HepG2 (cell line): ENCODE measurements around the gene SLC39A8. TPM values are rescaled to one million over a fixed set of nuclear protein-coding genes. Genes with fewer than 3 reads are reported as not detected.

Experiments used
- ATAC-seq: fragments of 200-7000 bp; cut with Tn5 transposase; 3 replicates; pipeline ENCODE4 v1.9.1; 2020; ENCODE audit warnings: mild to moderate bottlenecking, moderate library complexity
- BruUV-seq: library from RNA; stranded (reverse); fragments of 400-500 nt; replicated peaks from 2 replicates; lab custom pipeline; 2021; lab: Mats Ljungman, UMichigan
- CTCF ChIA-PET: fragments of 300-600 bp; formaldehyde crosslinking; extraction: SDS; loops from one replicate; lab custom pipeline; 2021; ENCODE audit warnings: low total read pairs, inconsistent platforms, low intra/inter-chr PET ratio; lab: Yijun Ruan, JAX
- POLR2A ChIA-PET: fragments of 350-600 bp; sonication (Branson Sonifier 250); formaldehyde crosslinking; loops from one replicate; lab custom pipeline; 2020; ENCODE audit warnings: antibody characterized with exemption, inconsistent platforms; lab: Yijun Ruan, JAX
- DNase-seq: peaks from one replicate; pipeline ENCODE4 v3.0.0-alpha.2; 2015; ENCODE audit warnings: low spot score
- FAIRE-seq: peaks from 3 replicates; lab custom pipeline; 2011; peaks lifted over from hg19 to GRCh38; lab: Jason Lieb, UNC
- H2AFZ ChIP-seq: one replicate; pipeline ENCODE4 v1.6.1; 2011; ENCODE audit warnings: low read length, inconsistent platforms
- H3K27ac ChIP-seq: fragments of 300-600 bp; 3 replicates; pipeline ENCODE4 v1.8.0; 2011; ENCODE audit warnings: mixed run types, mild to moderate bottlenecking, mixed read lengths, low read length, inconsistent platforms; ENCODE audit not compliant: insufficient read depth; ENCODE audit errors: extremely low read length
- H3K27me3 ChIP-seq, 2 experiments: fragments of 200-600 bp in 1 of 2; 2 replicates in 1 of 2; 3 replicates in 1 of 2; pipeline versions ENCODE4 v1.6.0 to v1.8.0; 2011; ENCODE audit warnings: low read length in 2 of 2, mild to moderate bottlenecking in 2 of 2, moderate library complexity in 2 of 2, inconsistent platforms in 1 of 2; ENCODE audit not compliant: insufficient read depth in 2 of 2, control insufficient read depth in 1 of 2
- H3K36me3 ChIP-seq, 2 experiments: fragments of 200-600 bp in 1 of 2; replicated peaks in 1 of 2; 2 replicates in 1 of 2; 3 replicates in 1 of 2; pipeline versions ENCODE4 v1.5.1 to v1.8.0; 2011; ENCODE audit warnings: low read length in 2 of 2, inconsistent platforms in 1 of 2; ENCODE audit not compliant: insufficient read depth in 2 of 2, control insufficient read depth in 1 of 2
- H3K4me1 ChIP-seq: 2 replicates; pipeline ENCODE4 v1.5.1; 2012; ENCODE audit warnings: low read length, inconsistent platforms; ENCODE audit not compliant: insufficient read depth
- H3K4me2 ChIP-seq: 2 replicates; pipeline ENCODE4 v1.6.0; 2011; ENCODE audit warnings: low read depth, low read length, inconsistent platforms
- H3K4me3 ChIP-seq, 3 experiments: fragments of 200-600 bp in 1 of 3; sonication (generic), shearing (Covaris generic) in 1 of 3; replicated peaks in 1 of 3; 2 replicates each; pipeline ENCODE4 v1.5.1; 2011 to 2016; ENCODE audit warnings: low read length in 3 of 3, inconsistent platforms in 2 of 3, low read depth in 2 of 3, mild to moderate bottlenecking in 2 of 3, control low read depth in 1 of 3, mixed read lengths in 1 of 3; ENCODE audit not compliant: insufficient read depth in 1 of 3
- H3K79me2 ChIP-seq: one replicate; pipeline ENCODE4 v1.6.1; 2011; ENCODE audit warnings: low read length, inconsistent platforms; ENCODE audit not compliant: insufficient read depth
- H3K9ac ChIP-seq: 2 replicates; pipeline ENCODE4 v1.6.0; 2011; ENCODE audit warnings: mild to moderate bottlenecking, low read depth, low read length, inconsistent platforms; ENCODE audit not compliant: insufficient read depth
- H3K9me3 ChIP-seq: 2 replicates; pipeline ENCODE4 v1.5.1; 2012; ENCODE audit warnings: mild to moderate bottlenecking, low read length
- H4K20me1 ChIP-seq: 2 replicates; pipeline ENCODE4 v1.6.0; 2011; ENCODE audit warnings: inconsistent platforms, mild to moderate bottlenecking, low read length, moderate library complexity; ENCODE audit not compliant: insufficient read depth
- ATF1 ChIP-seq: IDR thresholded peaks from 2 replicates; pipeline ENCODE4 v1.6.1; 2016; ENCODE audit warnings: mild to moderate bottlenecking, control low read depth
- CHCHD3 ChIP-seq: sonication (generic); formaldehyde crosslinking; IDR thresholded peaks from 2 replicates; pipeline ENCODE4 v1.8.0; 2022; ENCODE audit warnings: mild to moderate bottlenecking, missing genetic modification reagents, moderate library complexity
- EP300 ChIP-seq, 3 experiments: sonication (generic) in 1 of 3; formaldehyde crosslinking in 1 of 3; IDR thresholded peaks; 2 replicates each; pipeline versions ENCODE4 v1.5.1 to v1.6.1; 2011 to 2020; ENCODE audit warnings: low read depth in 2 of 3, low read length in 2 of 3, borderline replicate concordance in 1 of 3, improper control_type of control experiment in 1 of 3, mild to moderate bottlenecking in 1 of 3, missing genetic modification reagents in 1 of 3, moderate library complexity in 1 of 3
- GATAD2A ChIP-seq: IDR thresholded peaks from 2 replicates; pipeline ENCODE4 v1.6.1; 2016
- HDAC1 ChIP-seq: sonication (generic); formaldehyde crosslinking; IDR thresholded peaks from 2 replicates; pipeline ENCODE4 v1.5.1; 2020; ENCODE audit warnings: mild to moderate bottlenecking, missing genetic modification reagents
- NFE2 ChIP-seq: sonication (generic); formaldehyde crosslinking; IDR thresholded peaks from 2 replicates; pipeline ENCODE4 v1.4.0; 2020; ENCODE audit warnings: missing genetic modification reagents
- PHB2 ChIP-seq: fragments of 450-650 bp; IDR thresholded peaks from 2 replicates; pipeline ENCODE4 v1.6.1; 2018; ENCODE audit not compliant: partially characterized antibody
- SETDB1 ChIP-seq: sonication (generic); formaldehyde crosslinking; IDR thresholded peaks from 2 replicates; pipeline ENCODE4 v1.5.1; 2020; ENCODE audit warnings: missing genetic modification reagents, mild to moderate bottlenecking, borderline replicate concordance
- SPEN ChIP-seq: sonication (generic); formaldehyde crosslinking; IDR thresholded peaks from 2 replicates; pipeline ENCODE4 v1.5.1; 2020; ENCODE audit warnings: low read depth, mild to moderate bottlenecking, missing genetic modification reagents
- TBX3 ChIP-seq: fragments of 450-650 bp; IDR thresholded peaks from 2 replicates; pipeline ENCODE4 v1.6.1; 2017; ENCODE audit warnings: antibody characterized with exemption, mild to moderate bottlenecking, inconsistent platforms, borderline replicate concordance
- XRCC5 ChIP-seq: fragments of 200-400 bp; formaldehyde crosslinking; optimal IDR thresholded peaks from 2 replicates; pipeline ENCODE3; 2017; ENCODE audit warnings: mild to moderate bottlenecking, low read length
- YEATS4 ChIP-seq: sonication (generic); formaldehyde crosslinking; IDR thresholded peaks from 2 replicates; pipeline ENCODE4 v1.4.0; 2020; ENCODE audit warnings: missing genetic modification reagents, borderline replicate concordance
- ZEB1 ChIP-seq: IDR thresholded peaks from 2 replicates; pipeline ENCODE4 v1.6.1; 2012; ENCODE audit warnings: mild to moderate bottlenecking, low read depth, inconsistent platforms; ENCODE audit not compliant: insufficient replicate concordance
- ZFX ChIP-seq: sonication (generic); formaldehyde crosslinking; IDR thresholded peaks from 2 replicates; pipeline ENCODE4 v1.4.0; 2020; ENCODE audit warnings: mild to moderate bottlenecking, low read depth, missing genetic modification reagents, moderate library complexity
- ZKSCAN1 ChIP-seq: fragments of 150-350 bp; IDR thresholded peaks from 2 replicates; pipeline ENCODE4 v1.6.1; 2014; ENCODE audit warnings: low read length
- ZNF572 ChIP-seq: sonication (generic); formaldehyde crosslinking; IDR thresholded peaks from 2 replicates; pipeline ENCODE4 v1.5.1; 2020; ENCODE audit warnings: mild to moderate bottlenecking, missing genetic modification reagents
- ZNF75D ChIP-seq: sonication (generic); formaldehyde crosslinking; IDR thresholded peaks from 2 replicates; pipeline ENCODE4 v1.8.1; 2023; ENCODE audit warnings: missing genetic modification reagents, mild to moderate bottlenecking, borderline replicate concordance
- WGBS: methylation state at CpG from one replicate; pipeline ENCODE4 v1.1.6; 2017; ENCODE audit warnings: low lambda C conversion rate; 5-methylcytosine and 5-hydroxymethylcytosine counted together
- in situ Hi-C: cut with HindIII; loops from 2 replicates; pipeline ENCODE4 v1.10.0; 2017; ENCODE audit warnings: low pct_unique_long_range_greater_than_20kb; ENCODE audit not compliant: extremely low pct_ligation_motif_present
- intact Hi-C: fragments of 100-400 bp; cut with micrococcal nuclease; formaldehyde crosslinking; loops from one replicate; pipeline ENCODE4 v1.10.0; 2022; ENCODE audit not compliant: unreplicated experiment
- polyA plus RNA-seq, 8 experiments: library from polyadenylated mRNA; depleted of rRNA in 3 of 8; stranded (reverse) in 7 of 8; unstranded in 1 of 8; fragments of >200 nt; fragmentation: Illumina TruSeq in 4 of 8; extraction: Trizol in 4 of 8; gene quantifications; 2 replicates each; pipeline versions ENCODE4 v1.2.1 to v1.2.3, GENCODE V29; 2011 to 2016; ENCODE audit warnings: low read depth in 4 of 8, missing spikeins in 1 of 8, mixed read lengths in 1 of 8; ENCODE audit not compliant: insufficient read depth in 1 of 8
- total RNA-seq, 5 experiments: library from RNA; depleted of rRNA; stranded (reverse); fragments of >200 nt; fragmentation: Illumina TruSeq; extraction: Trizol; gene quantifications; 2 replicates each; pipeline ENCODE4 v1.2.3, GENCODE V29; 2016; ENCODE audit warnings: low read depth in 1 of 5
- TF ChIP-seq, protein P1 (sequence below): fragments of 450-650 bp; IDR thresholded peaks from 2 replicates; pipeline ENCODE4 v1.6.1; 2017; ENCODE audit warnings: mild to moderate bottlenecking
- TF ChIP-seq, protein P2 (sequence below): IDR thresholded peaks from 2 replicates; pipeline ENCODE4 v1.6.1; 2016

The SLC39A8 gene
- total and polyA plus RNA-seq, 2 of the 13 experiments (the other 11 are each of a cell fraction or from before 2014, with no cell fraction given), result 0.22 to 0.38 TPM

DNA sequence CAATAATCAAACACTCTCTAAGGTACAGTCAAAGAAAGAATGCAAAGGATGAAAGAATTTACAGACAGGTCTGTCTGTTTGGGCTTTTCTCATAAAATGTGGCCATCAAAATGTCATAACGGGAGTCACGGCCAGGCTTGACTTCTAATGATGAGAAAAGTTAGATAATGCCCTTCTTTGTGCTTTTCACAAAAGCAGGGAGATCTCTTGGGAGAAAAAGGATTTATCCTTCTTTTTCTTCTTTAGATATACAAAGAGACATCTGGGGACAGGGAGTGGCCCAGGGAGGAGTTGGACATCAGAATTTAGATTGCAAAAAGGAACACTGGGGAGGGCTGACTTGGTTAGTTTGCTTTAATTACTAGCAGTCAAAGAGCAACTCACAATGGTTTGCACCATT lies 93.1 kb downstream of the SLC39A8 start:
- Histone ChIP-seq H3K4me1 (no peaks in the 10 kb centered on the region), H3K27ac (no peak overlapping the region), H3K79me2 (no peaks in the 10 kb centered on the region), H3K27me3 (no peaks in the 10 kb centered on the region), H3K36me3 (no peaks in the 10 kb centered on the region), H4K20me1 (no peaks in the 10 kb centered on the region), H3K9me3 (no peaks in the 10 kb centered on the region)
- FAIRE-seq, result no peak
- intact Hi-C loops, result no loop called here
- in situ Hi-C loops, result no loop called here
- WGBS, result 2% methylated on average over 2 of the region's 2 CpGs
- POLR2A ChIA-PET, result no interaction called here
- no peak for DNase-seq
- no TSS peak for BruUV-seq
- TF ChIP-seq GATAD2A (CRISPR knock-in tag) (no peak), SPEN (no peak), YEATS4 (CRISPR knock-in tag) (no peak), CHCHD3 (CRISPR knock-in tag) (no peak), ATF1 (CRISPR knock-in tag) (no peak), ZEB1 (no peak), EP300 (IDR thresholded peaks at IDR 0.05; ENCODE audit: low read depth in 2 of 2, low read length in 2 of 2) (no peak), EP300 (CRISPR knock-in tag; IDR thresholded peaks at IDR 0.05; ENCODE audit: borderline replicate concordance) (no peak)
- TF ChIP-seq, all 625 proteins: peak for 0
- Histone ChIP-seq H3K4me2 (no peak overlapping the region), H3K4me3 (no peak overlapping the region), H3K9ac (no peak overlapping the region), H2AFZ (no peak overlapping the region)
- ATAC-seq, result no peak
- CTCF ChIA-PET, result no interaction called here

DNA sequence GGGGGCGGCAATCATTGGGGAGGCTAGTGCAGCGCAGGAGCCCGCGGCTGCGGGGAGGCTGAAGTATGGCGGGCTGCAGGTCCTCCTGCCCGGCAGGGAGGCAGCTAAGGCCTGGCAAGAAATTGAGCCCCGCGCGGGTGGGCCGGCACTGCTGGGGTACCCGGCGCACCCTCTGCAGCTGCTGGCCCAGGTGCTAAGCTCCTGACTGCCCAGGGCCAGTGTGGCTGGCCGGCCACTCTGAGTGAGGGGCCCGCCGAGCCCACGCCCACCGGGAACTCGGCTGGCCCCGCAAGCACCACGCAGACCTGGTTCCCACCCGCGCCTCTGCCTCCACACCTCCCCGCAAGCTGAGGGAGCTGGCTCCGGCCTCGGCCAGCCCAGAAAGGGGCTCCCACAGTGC lies 94.9 kb downstream of the SLC39A8 start:
- no peaks in the 10 kb centered on the region for H3K9me3 ChIP-seq
- intact Hi-C loops, result no loop called here
- DNase-seq, result no peak

More for the DNA sequence above, 94.9 kb downstream of the SLC39A8 start:
- H3K27ac ChIP-seq, result no peak overlapping the region
- no peak overlapping the region for H3K4me3 ChIP-seq
- ATAC-seq, result no peak
- TF ChIP-seq SETDB1 (no peak), ZKSCAN1 (no peak), TBX3 (no peak), PHB2 (no peak), ZFX (no peak), ZNF75D (no peak), NFE2 (no peak), HDAC1 (CRISPR knock-in tag) (no peak), ZNF572 (CRISPR knock-in tag) (no peak), XRCC5 (no peak)
- TF ChIP-seq, protein P1, sequence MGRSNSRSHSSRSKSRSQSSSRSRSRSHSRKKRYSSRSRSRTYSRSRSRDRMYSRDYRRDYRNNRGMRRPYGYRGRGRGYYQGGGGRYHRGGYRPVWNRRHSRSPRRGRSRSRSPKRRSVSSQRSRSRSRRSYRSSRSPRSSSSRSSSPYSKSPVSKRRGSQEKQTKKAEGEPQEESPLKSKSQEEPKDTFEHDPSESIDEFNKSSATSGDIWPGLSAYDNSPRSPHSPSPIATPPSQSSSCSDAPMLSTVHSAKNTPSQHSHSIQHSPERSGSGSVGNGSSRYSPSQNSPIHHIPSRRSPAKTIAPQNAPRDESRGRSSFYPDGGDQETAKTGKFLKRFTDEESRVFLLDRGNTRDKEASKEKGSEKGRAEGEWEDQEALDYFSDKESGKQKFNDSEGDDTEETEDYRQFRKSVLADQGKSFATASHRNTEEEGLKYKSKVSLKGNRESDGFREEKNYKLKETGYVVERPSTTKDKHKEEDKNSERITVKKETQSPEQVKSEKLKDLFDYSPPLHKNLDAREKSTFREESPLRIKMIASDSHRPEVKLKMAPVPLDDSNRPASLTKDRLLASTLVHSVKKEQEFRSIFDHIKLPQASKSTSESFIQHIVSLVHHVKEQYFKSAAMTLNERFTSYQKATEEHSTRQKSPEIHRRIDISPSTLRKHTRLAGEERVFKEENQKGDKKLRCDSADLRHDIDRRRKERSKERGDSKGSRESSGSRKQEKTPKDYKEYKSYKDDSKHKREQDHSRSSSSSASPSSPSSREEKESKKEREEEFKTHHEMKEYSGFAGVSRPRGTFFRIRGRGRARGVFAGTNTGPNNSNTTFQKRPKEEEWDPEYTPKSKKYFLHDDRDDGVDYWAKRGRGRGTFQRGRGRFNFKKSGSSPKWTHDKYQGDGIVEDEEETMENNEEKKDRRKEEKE, result no peak
- TF ChIP-seq, protein P2, sequence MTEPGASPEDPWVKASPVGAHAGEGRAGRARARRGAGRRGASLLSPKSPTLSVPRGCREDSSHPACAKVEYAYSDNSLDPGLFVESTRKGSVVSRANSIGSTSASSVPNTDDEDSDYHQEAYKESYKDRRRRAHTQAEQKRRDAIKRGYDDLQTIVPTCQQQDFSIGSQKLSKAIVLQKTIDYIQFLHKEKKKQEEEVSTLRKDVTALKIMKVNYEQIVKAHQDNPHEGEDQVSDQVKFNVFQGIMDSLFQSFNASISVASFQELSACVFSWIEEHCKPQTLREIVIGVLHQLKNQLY (CRISPR knock-in tag), result no peak
- H4K20me1 ChIP-seq, result no peaks in the 10 kb centered on the region
- FAIRE-seq, result no peak
- ChIA-PET CTCF (no interaction called here), POLR2A (no interaction called here)
- WGBS, result 58% methylated on average over 3 of the region's 26 CpGs
- no TSS peak for BruUV-seq
- H3K4me1 ChIP-seq, result no peaks in the 10 kb centered on the region
- no peak overlapping the region for H2AFZ ChIP-seq
- no peaks in the 10 kb centered on the region for H3K36me3 ChIP-seq
- no peaks in the 10 kb centered on the region for H3K27me3 ChIP-seq
- in situ Hi-C loops, result no loop called here
- no peaks in the 10 kb centered on the region for H3K79me2 ChIP-seq
- no peak overlapping the region for H3K4me2 ChIP-seq
- H3K9ac ChIP-seq, result no peak overlapping the region
